ENCODE results near the gene SYNDIG1.

SYNDIG1 gene

GRCh38 chr20:24694157-24694726 lies 224.8 kb downstream of the SYNDIG1 start:
- DNase-seq (ENCODE audit: low read depth): no peak

GRCh38 chr20:24694727-24695528 lies 225.5 kb downstream of the SYNDIG1 start:
- no peak for DNase-seq (ENCODE audit: low read depth)

GRCh38 chr20:24695529-24696225 lies 226.2 kb downstream of the SYNDIG1 start:
- no peak for DNase-seq (ENCODE audit: low read depth)

GRCh38 chr20:24696396-24696795 lies 227.0 kb downstream of the SYNDIG1 start:
- no peak for DNase-seq (ENCODE audit: low read depth)

GRCh38 chr20:24697411-24697810 lies 228.0 kb downstream of the SYNDIG1 start:
- DNase-seq (ENCODE audit: low read depth): no peak

GRCh38 chr20:24698189-24698588 lies 228.8 kb downstream of the SYNDIG1 start:
- no peak for DNase-seq (ENCODE audit: low read depth)

GRCh38 chr20:24698706-24699206 lies 229.3 kb downstream of the SYNDIG1 start:
- no peak for DNase-seq (ENCODE audit: low read depth)

GRCh38 chr20:24699321-24700165 lies 230.1 kb downstream of the SYNDIG1 start:
- no peak for DNase-seq (ENCODE audit: low read depth)

GRCh38 chr20:24700166-24700860 lies 230.9 kb downstream of the SYNDIG1 start:
- DNase-seq (ENCODE audit: low read depth): no peak

- DNase-seq (ENCODE audit: low read depth): no peak
Observed at GRCh38 chr20:24701027-24701426, 231.6 kb downstream of the SYNDIG1 start.

GRCh38 chr20:24701668-24702067 lies 232.2 kb downstream of the SYNDIG1 start:
- DNase-seq (ENCODE audit: low read depth): no peak

GRCh38 chr20:24702501-24703283 lies 233.3 kb downstream of the SYNDIG1 start:
- no peak for DNase-seq (ENCODE audit: low read depth)

GRCh38 chr20:24703284-24703610 lies 233.8 kb downstream of the SYNDIG1 start:
- DNase-seq (ENCODE audit: low read depth): no peak

- no peak for DNase-seq (ENCODE audit: low read depth)
Observed at GRCh38 chr20:24704899-24705298, 235.5 kb downstream of the SYNDIG1 start.

GRCh38 chr20:24705486-24705885 lies 236.1 kb downstream of the SYNDIG1 start:
- DNase-seq (ENCODE audit: low read depth): peak; percentile 12

GRCh38 chr20:24708411-24709295 lies 239.2 kb downstream of the SYNDIG1 start:
- DNase-seq (ENCODE audit: low read depth): no peak
